ENCODE data around the gene RASSF6. TPM values are rescaled to one million over a fixed set of nuclear protein-coding genes. Genes with fewer than 3 reads are reported as not detected.

The RASSF6 gene
- total RNA-seq, 1 experiment from 2014 or later, result 0.22 TPM

DNA sequence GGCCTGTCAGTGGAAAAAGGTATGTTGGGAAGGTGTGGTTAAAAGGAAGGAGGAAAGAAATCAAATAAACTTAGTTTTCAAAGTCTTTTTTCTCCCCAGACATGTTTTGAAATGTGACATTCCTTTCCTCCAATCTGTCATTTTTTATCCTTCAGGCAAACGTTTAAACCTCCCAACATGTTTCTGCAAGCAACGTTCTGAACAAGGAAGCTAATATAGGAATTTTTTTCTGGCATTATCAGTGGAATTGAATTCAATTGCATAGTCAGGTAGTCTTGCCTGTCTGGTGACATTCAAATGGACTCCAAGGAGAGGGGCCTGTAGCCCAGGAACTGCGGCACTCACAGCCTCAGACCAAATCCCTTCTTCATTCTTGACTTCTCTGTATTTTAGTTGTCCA lies 30.0 kb upstream of the RASSF6 start:
- Histone ChIP-seq H3K9me3 (ENCODE audit: control insufficient read depth, low read depth, low read length) (no peaks in the 10 kb centered on the region), H2BK20ac (ENCODE audit: low read depth, low read length, poor library complexity, severe bottlenecking) (no peak overlapping the region)
- TF ChIP-seq, protein P1, sequence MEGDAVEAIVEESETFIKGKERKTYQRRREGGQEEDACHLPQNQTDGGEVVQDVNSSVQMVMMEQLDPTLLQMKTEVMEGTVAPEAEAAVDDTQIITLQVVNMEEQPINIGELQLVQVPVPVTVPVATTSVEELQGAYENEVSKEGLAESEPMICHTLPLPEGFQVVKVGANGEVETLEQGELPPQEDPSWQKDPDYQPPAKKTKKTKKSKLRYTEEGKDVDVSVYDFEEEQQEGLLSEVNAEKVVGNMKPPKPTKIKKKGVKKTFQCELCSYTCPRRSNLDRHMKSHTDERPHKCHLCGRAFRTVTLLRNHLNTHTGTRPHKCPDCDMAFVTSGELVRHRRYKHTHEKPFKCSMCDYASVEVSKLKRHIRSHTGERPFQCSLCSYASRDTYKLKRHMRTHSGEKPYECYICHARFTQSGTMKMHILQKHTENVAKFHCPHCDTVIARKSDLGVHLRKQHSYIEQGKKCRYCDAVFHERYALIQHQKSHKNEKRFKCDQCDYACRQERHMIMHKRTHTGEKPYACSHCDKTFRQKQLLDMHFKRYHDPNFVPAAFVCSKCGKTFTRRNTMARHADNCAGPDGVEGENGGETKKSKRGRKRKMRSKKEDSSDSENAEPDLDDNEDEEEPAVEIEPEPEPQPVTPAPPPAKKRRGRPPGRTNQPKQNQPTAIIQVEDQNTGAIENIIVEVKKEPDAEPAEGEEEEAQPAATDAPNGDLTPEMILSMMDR (conservative IDR thresholded peaks at IDR 0.05), result no peak

More for the DNA sequence above, 30.0 kb upstream of the RASSF6 start:
- peaks cover 0 to 6% of the 10 kb centered on the region in 2 experiments; a peak in 3 of 4 replicates for H3K4me1 Mint-ChIP-seq
- no peak overlapping the region for H3K4me3 Mint-ChIP-seq
- H2BK120ac ChIP-seq (ENCODE audit: low read depth, low read length, poor library complexity, severe bottlenecking), result no peak overlapping the region
- no peaks in the 10 kb centered on the region for H3K27me3 Mint-ChIP-seq (ENCODE audit: low read depth)
- H3K9ac ChIP-seq (ENCODE audit: extremely low read depth, insufficient read length, low read length), result no peak overlapping the region
- no peak overlapping the region for H3K14ac ChIP-seq (ENCODE audit: insufficient read depth, low read length)
- H2AK5ac ChIP-seq (ENCODE audit: insufficient read length, low read length), result no peak overlapping the region
- no peak overlapping the region for H2BK12ac ChIP-seq (ENCODE audit: insufficient read length, low read depth, low read length)
- H2BK15ac ChIP-seq (ENCODE audit: low read depth, low read length), result no peak overlapping the region
- H3K23me2 ChIP-seq (ENCODE audit: insufficient read length, low read depth, low read length, poor library complexity, severe bottlenecking), result no peaks in the 10 kb centered on the region
- H4K91ac ChIP-seq (ENCODE audit: insufficient read length, low read depth, low read length), result no peak overlapping the region
- no peak for DNase-seq
- no peaks in the 10 kb centered on the region for H3K4me1 ChIP-seq (ENCODE audit: insufficient read depth, low read length)
- H3K23ac ChIP-seq (ENCODE audit: insufficient read length, low read depth, low read length), result no peak overlapping the region
- H3K79me2 ChIP-seq (ENCODE audit: insufficient read depth, low read length), result no peaks in the 10 kb centered on the region
- H3K9me3 Mint-ChIP-seq, result no peaks in the 10 kb centered on the region
- no peaks in the 10 kb centered on the region for H4K20me1 ChIP-seq (ENCODE audit: control insufficient read depth, insufficient read depth, insufficient read length)
- H3K79me1 ChIP-seq (ENCODE audit: insufficient read depth, low read depth, low read length, poor library complexity, severe bottlenecking), result no peaks in the 10 kb centered on the region
- H3T11ph ChIP-seq (ENCODE audit: low read length), result no peak overlapping the region
- no peak overlapping the region for H3K56ac ChIP-seq (ENCODE audit: insufficient read length, low read depth, low read length)
- no CpG with 5 or more reads among the region's 3 CpGs for WGBS (ENCODE audit: extremely low coverage, insufficient read length, low lambda C conversion rate)
- no peak overlapping the region for H2AFZ ChIP-seq (ENCODE audit: low read length)
- no peak overlapping the region for H3K4ac ChIP-seq (ENCODE audit: low read depth, low read length)
- H3K18ac ChIP-seq (ENCODE audit: insufficient read length, low read depth, low read length), result no peak overlapping the region
- H3K27me3 ChIP-seq (ENCODE audit: insufficient read depth, low read length), result no peaks in the 10 kb centered on the region
- no peak overlapping the region for H2BK5ac ChIP-seq (ENCODE audit: insufficient read length, low read length)
- no peak overlapping the region for H3K4me2 ChIP-seq (ENCODE audit: insufficient read depth, insufficient read length, low read length)
- H3K27ac Mint-ChIP-seq, result no peak overlapping the region
- H3K27ac ChIP-seq (ENCODE audit: insufficient read length, low read depth, low read length), result no peak overlapping the region
- no peaks in the 10 kb centered on the region for H3K36me3 Mint-ChIP-seq (ENCODE audit: insufficient read depth in 1 of 3, low read depth in 3 of 3)
- H4K8ac ChIP-seq (replicated peaks; ENCODE audit: insufficient read length, low read depth, low read length), result no peak overlapping the region
- no peak overlapping the region for H4K5ac ChIP-seq (ENCODE audit: insufficient read length, low read depth, low read length)
